G401.6 (cell line): Measurements from ENCODE around the gene ZNF546.

Experiments
- FAIRE-seq: peaks from 2 replicates; lab custom pipeline; 2012; peaks lifted over from hg19 to GRCh38; lab: Jason Lieb, UNC

The ZNF546 gene

GRCh38 chr19:40055832-40056504 lies 59.1 kb downstream of the ZNF546 start, which contains the start of gene ZNF780B:
Gene ZNF780B, minus strand, starts transcription at chr19:40056231. Its CDS starts 5,899 bp downstream, at chr19:40050332.
- FAIRE-seq, result peak; percentile 79

- no peak for FAIRE-seq
Measured at GRCh38 chr19:40056505-40056904, 59.6 kb downstream of the ZNF546 start.

GRCh38 chr19:40057166-40057565 lies 60.3 kb downstream of the ZNF546 start:
- FAIRE-seq, result no peak

- FAIRE-seq, result no peak
Measured at GRCh38 chr19:40059624-40060023, 62.8 kb downstream of the ZNF546 start.

GRCh38 chr19:40070058-40070457 lies 73.2 kb downstream of the ZNF546 start:
- peak; percentile 60 for FAIRE-seq
